ENCODE measurements around the gene IGDCC3. TPM values are rescaled to one million over a fixed set of nuclear protein-coding genes. Genes with fewer than 3 reads are reported as not detected.
A peak's percentile ranks its signal among the peaks of the same experiment; 100 is the strongest.

IGDCC3 gene
- total and polyA plus RNA-seq, 2 of the 8 experiments (the other 6 are each of a cell fraction or from before 2014, with no cell fraction given), result 26.8 to 45.7 TPM

- H3K23me2 ChIP-seq (ENCODE audit: low read depth, low read length), result peaks cover 21% of the 10 kb centered on the region
- H4K5ac ChIP-seq (ENCODE audit: insufficient read length, low read depth, low read length), result peak overlapping the region; percentile 67
- ChIA-PET POLR2A (ENCODE audit: partially characterized antibody) (interaction anchor here (0.6 to 12.2 kb wide), 23 partner anchors 9 to 552 kb away, joined by 3 to 229 read pairs (median 3); partner anchors contain the start of genes HACD3 and RNU5B-1), CTCF (ENCODE audit: partially characterized antibody) (interaction anchor here (0.9 to 14.6 kb wide), 16 partner anchors 9 to 105 kb away, joined by 3 to 180 read pairs (median 6); no protein-coding TSS in a partner anchor)
- peak overlapping the region; percentile 73; the same call in 1 of the 2 replicates for H2BK20ac ChIP-seq (ENCODE audit: low read length)
- H3K27me3 ChIP-seq (replicated peaks in 1 of 4; ENCODE audit: control insufficient read depth in 3 of 4, extremely low read depth in 1 of 4, insufficient read depth in 3 of 4, low read length in 3 of 4), result peaks cover 0 to 16% (median 9%) of the 10 kb centered on the region in 4 experiments; a peak in 4 of 7 replicates
- H3K79me1 ChIP-seq (ENCODE audit: low read depth, low read length), result no peaks in the 10 kb centered on the region
- H3K4me1 ChIP-seq (replicated peaks in 1 of 4; ENCODE audit: control insufficient read depth in 3 of 4, insufficient read depth in 4 of 4, low read length in 3 of 4), result peaks cover 16 to 48% (median 30%) of the 10 kb centered on the region in 4 experiments
- peak overlapping the region; percentile 69; the same call in 1 of the 2 replicates for H2AK5ac ChIP-seq (ENCODE audit: low read depth, low read length)
- H3K18ac ChIP-seq (ENCODE audit: extremely low read depth, low read length), result peak overlapping the region; percentile 97
- peak overlapping the region; percentile 97; the same call in 1 of the 2 replicates for H2BK15ac ChIP-seq (ENCODE audit: low read length)
- no peaks in the 10 kb centered on the region for H4K20me1 ChIP-seq (replicated peaks in 1 of 2; ENCODE audit: control insufficient read depth in 1 of 2, insufficient read depth in 2 of 2, low read length in 2 of 2)
- no peak overlapping the region for H3K23ac ChIP-seq (ENCODE audit: insufficient read length)
- peak overlapping the region; percentile 46 to 68 (median 62) for H3K9ac ChIP-seq (replicated peaks in 1 of 4; ENCODE audit: extremely low read depth in 1 of 4, low read depth in 3 of 4, low read length in 3 of 4)
- H3K79me2 ChIP-seq (ENCODE audit: control insufficient read depth in 1 of 2, insufficient read depth in 2 of 2, low read length in 2 of 2), result peaks cover 0 to 22% of the 10 kb centered on the region in 2 experiments; a peak in 1 of 4 replicates
- peak in 1 of 2 experiments; percentile 90 for DNase-seq (ENCODE audit: low read depth in 1 of 2, low spot score in 2 of 2)
- H4K8ac ChIP-seq (ENCODE audit: extremely low read depth, insufficient read depth, low read length), result peak overlapping the region; percentile 81
- no peak for FAIRE-seq
- H3K4ac ChIP-seq (replicated peaks; ENCODE audit: insufficient read length, low read depth, low read length), result peak overlapping the region; percentile 95
- H2BK12ac ChIP-seq (ENCODE audit: low read depth, low read length), result peak overlapping the region; percentile 96; the same call in 1 of the 2 replicates
- H3K36me3 ChIP-seq (ENCODE audit: control insufficient read depth in 2 of 4, insufficient read depth in 4 of 4, low read length in 3 of 4), result no peaks in the 10 kb centered on the region
- H3K27ac ChIP-seq (ENCODE audit: low read depth, low read length), result peak overlapping the region; percentile 71
- H3K56ac ChIP-seq (replicated peaks; ENCODE audit: insufficient read length, low read depth, low read length), result peak overlapping the region; percentile 94
- WGBS, 2 experiments (ENCODE audit: extremely low coverage in 1 of 2, insufficient coverage in 1 of 2, insufficient read length in 1 of 2, insufficient replicate concordance in 2 of 2, low coverage in 1 of 2, low lambda C conversion rate in 2 of 2, missing lambda C conversion rate in 1 of 2), result 2% methylated on average over 23 of the region's 39 CpGs; no CpG with 5 or more reads in 1 of the 2 experiments
- H4K91ac ChIP-seq (replicated peaks; ENCODE audit: insufficient read length, low read length), result peak overlapping the region; percentile 96
- peak overlapping the region; percentile 80 for H2BK120ac ChIP-seq (replicated peaks; ENCODE audit: low read depth, low read length)
- no peak overlapping the region for H2AFZ ChIP-seq (ENCODE audit: low read length)
- H3K4me3 ChIP-seq (ENCODE audit: extremely low read depth in 1 of 4, insufficient read depth in 2 of 4, low read depth in 3 of 4, low read length in 4 of 4), result peak overlapping the region; percentile 82 to 91 (median 86)
- H3K9me3 ChIP-seq (ENCODE audit: insufficient read depth in 2 of 2, low read depth in 1 of 2, low read length in 1 of 2), result no peaks in the 10 kb centered on the region
- no peak overlapping the region for H3K14ac ChIP-seq (ENCODE audit: insufficient read length)
- H3K4me2 ChIP-seq (ENCODE audit: insufficient read depth in 1 of 2, low read depth in 2 of 2, low read length in 2 of 2), result peak overlapping the region; percentile 96 to 99
- peak overlapping the region; percentile 94; the same call in 1 of the 2 replicates for H2BK5ac ChIP-seq (ENCODE audit: low read depth, low read length)
- TF ChIP-seq GTF2F1 (IDR thresholded peaks at IDR 0.05; ENCODE audit: borderline replicate concordance, low read depth, low read length) (no peak), POLR2A (IDR thresholded peaks at IDR 0.05; ENCODE audit: control extremely low read depth in 1 of 2, low read depth in 2 of 2, low read length in 2 of 2) (peak in 1 of 2 experiments; percentile 51; a peak in 2 of 3 replicates), BCL11A (IDR thresholded peaks at IDR 0.05; ENCODE audit: low read depth in 2 of 2, low read length in 2 of 2) (no peak), SP4 (IDR thresholded peaks at IDR 0.05; ENCODE audit: low read length) (peak; percentile 47; the same call in 1 of the 2 replicates), CBX8 (IDR thresholded peaks at IDR 0.05; ENCODE audit: borderline replicate concordance, low read depth, low read length) (no peak), SIN3A (conservative IDR thresholded peaks at IDR 0.05 in 1 of 2, IDR thresholded peaks at IDR 0.05 in 1 of 2; ENCODE audit: low read depth in 1 of 2, low read length in 2 of 2) (peak; percentile 91 to 95), RBBP5 (IDR thresholded peaks at IDR 0.05; ENCODE audit: borderline replicate concordance, low read depth, low read length) (0 out of 2 replicates have a peak, but pooled peaks have one; percentile 43), CEBPB (IDR thresholded peaks at IDR 0.05; ENCODE audit: low read depth, low read length) (no peak), GABPA (IDR thresholded peaks at IDR 0.05; ENCODE audit: borderline replicate concordance, insufficient read depth, low read length) (no peak), ASH2L (IDR thresholded peaks at IDR 0.05; ENCODE audit: low read length) (peak; percentile 63), EGR1 (IDR thresholded peaks at IDR 0.05; ENCODE audit: borderline replicate concordance, low read depth, low read length) (0 out of 2 replicates have a peak, but pooled peaks have one; percentile 43)
Observed at GRCh38 chr15:65421360-65422215, 43.8 kb upstream of the IGDCC3 start.

Measured in H1 (cell line).